GM12878 (cell line): Measurements from ENCODE around the gene ABR. TPM values are rescaled to one million over a fixed set of nuclear protein-coding genes. Genes with fewer than 3 reads are reported as not detected.
A peak's percentile ranks its signal among the peaks of the same experiment; 100 is the strongest.

Experiments used
- ATAC-seq: fragments of 200-7000 bp; cut with Tn5 transposase; 3 replicates; pipeline ENCODE4 v1.9.1; 2020; ENCODE audit warnings: mild to moderate bottlenecking, moderate library complexity
- BruUV-seq: library from RNA; stranded (reverse); fragments of 400-500 nt; replicated peaks from 2 replicates; lab custom pipeline; 2021; lab: Mats Ljungman, UMichigan
- CTCF ChIA-PET: fragments of 300-600 bp; sonication (Branson Sonifier 250); formaldehyde crosslinking; extraction: SDS; loops from one replicate; lab custom pipeline; 2021; ENCODE audit warnings: inconsistent platforms; lab: Yijun Ruan, JAX
- POLR2A ChIA-PET: fragments of 350-600 bp; formaldehyde crosslinking; extraction: SDS; loops from one replicate; lab custom pipeline; 2021; ENCODE audit warnings: inconsistent platforms; lab: Charles Lee
- RAD21 ChIA-PET: fragments of 300-600 bp; sonication (Branson Sonifier 250); formaldehyde crosslinking; loops from one replicate; lab custom pipeline; 2023; ENCODE audit warnings: antibody characterized with exemption; ENCODE audit not compliant: unreplicated experiment; lab: Charles Lee
- SMC1A ChIA-PET: fragments of 300-600 bp; sonication (Branson Sonifier 250); formaldehyde crosslinking; loops from one replicate; lab custom pipeline; 2023; ENCODE audit not compliant: unreplicated experiment, uncharacterized antibody; lab: Charles Lee
- DNase-seq: peaks from one replicate; pipeline ENCODE4 v3.0.0-alpha.2; 2011; ENCODE audit warnings: low read depth, low spot score
- FAIRE-seq: peaks from 3 replicates; lab custom pipeline; 2011; peaks lifted over from hg19 to GRCh38; lab: Jason Lieb, UNC
- H2AFZ ChIP-seq: 2 replicates; pipeline ENCODE4 v1.6.0; 2011; ENCODE audit warnings: low read depth, low read length, control low read depth; ENCODE audit not compliant: control insufficient read depth
- H3K27ac ChIP-seq: 2 replicates; pipeline ENCODE4 v1.5.1; 2011; ENCODE audit warnings: control low read depth; ENCODE audit not compliant: control insufficient read depth, insufficient read depth
- H3K27me3 ChIP-seq, 2 experiments: replicated peaks in 1 of 2; 2 replicates each; pipeline versions ENCODE4 v1.6.0 to v1.6.1; 2011; ENCODE audit warnings: low read length in 1 of 2; ENCODE audit not compliant: control insufficient read depth in 2 of 2, insufficient read depth in 2 of 2
- H3K36me3 ChIP-seq, 2 experiments: 2 replicates each; pipeline ENCODE4 v1.5.1; 2011; ENCODE audit warnings: low read length in 1 of 2; ENCODE audit not compliant: control insufficient read depth in 2 of 2, insufficient read depth in 2 of 2
- H3K4me1 ChIP-seq: 2 replicates; pipeline ENCODE4 v1.6.1; 2011; ENCODE audit warnings: mild to moderate bottlenecking, low read length, moderate library complexity, mixed read lengths; ENCODE audit not compliant: control insufficient read depth, insufficient read depth
- H3K4me2 ChIP-seq: 2 replicates; pipeline ENCODE4 v1.6.0; 2011; ENCODE audit warnings: control low read depth; ENCODE audit not compliant: control insufficient read depth, insufficient read depth
- H3K4me3 ChIP-seq: fragments of 200-600 bp; sonication (generic); 2 replicates; pipeline ENCODE4 v1.5.1; 2016
- H3K79me2 ChIP-seq: 2 replicates; pipeline ENCODE4 v1.6.0; 2011; ENCODE audit warnings: low read length; ENCODE audit not compliant: control insufficient read depth, insufficient read depth
- H3K9ac ChIP-seq: 2 replicates; pipeline ENCODE4 v1.8.0; 2011; ENCODE audit warnings: low read length, control low read depth, mixed read lengths; ENCODE audit not compliant: control insufficient read depth, insufficient read depth
- H3K9me3 ChIP-seq: replicated peaks from 3 replicates; pipeline ENCODE4 v1.5.1; 2011; ENCODE audit warnings: mild to moderate bottlenecking, low read length; ENCODE audit not compliant: control insufficient read depth, insufficient read depth
- H4K20me1 ChIP-seq: 2 replicates; pipeline ENCODE4 v1.6.0; 2011; ENCODE audit not compliant: control insufficient read depth, insufficient read depth
- EGR1 ChIP-seq, 2 experiments: IDR thresholded peaks; 1 replicate in 1 of 2; 2 replicates in 1 of 2; pipeline ENCODE4 v1.6.1; 2011 to 2012; ENCODE audit warnings: low read depth in 2 of 2, low read length in 2 of 2, borderline replicate concordance in 1 of 2, mild to moderate bottlenecking in 1 of 2, moderate library complexity in 1 of 2
- IKZF2 ChIP-seq, 2 experiments: fragments of 450-650 bp; IDR thresholded peaks; 2 replicates each; pipeline ENCODE4 v1.6.1; 2017; ENCODE audit warnings: mild to moderate bottlenecking in 2 of 2, moderate library complexity in 2 of 2
- IRF4 ChIP-seq: IDR thresholded peaks from 2 replicates; pipeline ENCODE4 v1.6.1; 2011; ENCODE audit warnings: low read depth, low read length
- MLLT1 ChIP-seq: fragments of 450-650 bp; IDR thresholded peaks from 2 replicates; pipeline ENCODE4 v1.6.1; 2016; ENCODE audit warnings: mild to moderate bottlenecking
- NFYB ChIP-seq: IDR thresholded peaks from 2 replicates; pipeline ENCODE4 v1.6.1; 2011; ENCODE audit warnings: low read depth, mild to moderate bottlenecking, low read length, improper control_type of control experiment, moderate library complexity; ENCODE audit not compliant: insufficient read depth
- SREBF2 ChIP-seq: IDR thresholded peaks from 2 replicates; pipeline ENCODE4 v1.6.1; 2012; ENCODE audit warnings: mild to moderate bottlenecking, low read length
- WRNIP1 ChIP-seq: IDR thresholded peaks from 2 replicates; pipeline ENCODE4 v1.6.1; 2011; ENCODE audit warnings: low read depth, low read length, improper control_type of control experiment, borderline replicate concordance
- ZNF384 ChIP-seq: IDR thresholded peaks from 2 replicates; pipeline ENCODE4 v1.6.1; 2012; ENCODE audit warnings: low read depth, mild to moderate bottlenecking, low read length, improper control_type of control experiment, borderline replicate concordance
- WGBS: methylation state at CpG from one replicate; pipeline ENCODE4 v1.1.6; 2016; ENCODE audit warnings: low lambda C conversion rate; ENCODE audit not compliant: insufficient replicate concordance, insufficient coverage; ENCODE audit errors: missing lambda C conversion rate; 5-methylcytosine and 5-hydroxymethylcytosine counted together
- in situ Hi-C: fragments of 300-500 bp; cut with MboI; formaldehyde crosslinking; loops from 9 replicates; pipeline ENCODE4 v1.14.3; 2018; ENCODE audit warnings: mixed read lengths
- intact Hi-C: fragments of 100-400 bp; cut with micrococcal nuclease; formaldehyde crosslinking; loops from one replicate; pipeline ENCODE4 v1.14.2; 2022; ENCODE audit not compliant: unreplicated experiment
- polyA plus RNA-seq, 11 experiments: library from polyadenylated mRNA; depleted of rRNA in 4 of 11; unstranded in 6 of 11; stranded (reverse) in 5 of 11; fragments of >200 nt; fragmentation: Nextera tagmentation in 4 of 11; fragmentation: Illumina TruSeq in 1 of 11; extraction: Ambion mirVana in 4 of 11; extraction: Trizol in 1 of 11; gene quantifications; 1 replicate in 1 of 11; 2 replicates in 10 of 11; pipeline versions ENCODE4 v1.2.1 to v1.2.3, GENCODE V29; 2011 to 2016; ENCODE audit warnings: inconsistent platforms in 2 of 11, missing spikeins in 2 of 11, low read depth in 1 of 11
- total RNA-seq, 4 experiments: library from RNA; depleted of rRNA in 3 of 4; stranded (reverse); fragments of >200 nt in 3 of 4; fragmentation: Illumina TruSeq in 1 of 4; extraction: Trizol in 1 of 4; gene quantifications; 2 replicates each; pipeline versions ENCODE4 v1.2.1 to v1.2.3, GENCODE V29; 2013 to 2021

Gene ABR
- total and polyA plus RNA-seq, 10 of the 15 experiments (the other 5 are each of a cell fraction or from before 2014, with no cell fraction given): 1.4 to 112 (median 30.0) TPM

DNA sequence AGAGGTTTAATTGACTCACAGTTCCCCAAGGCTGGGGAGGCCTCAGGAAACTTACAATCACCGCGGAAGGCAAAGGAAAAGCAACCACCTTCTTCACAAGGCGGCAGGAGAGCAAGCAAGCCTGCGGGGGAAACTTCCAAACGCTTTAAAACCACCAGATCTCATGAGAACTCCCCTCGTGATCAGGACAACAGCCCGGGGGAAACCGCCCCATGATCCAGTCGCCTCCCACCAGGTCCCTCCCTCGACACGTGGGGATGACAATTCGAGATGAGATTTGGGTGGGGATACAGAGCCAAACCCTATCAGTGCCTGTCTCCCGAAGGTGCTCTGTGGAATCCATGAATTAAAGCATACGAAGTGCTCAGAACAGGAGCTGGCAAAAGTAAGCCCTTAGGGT lies 43.9 kb upstream of the ABR start:
- CTCF ChIA-PET: interaction anchor here (0.6 to 1.1 kb wide), 2 partner anchors 109 to 141 kb away, joined by 3 to 5 read pairs; no protein-coding TSS in a partner anchor
- WGBS: 93% methylated on average over 14 of the region's 14 CpGs
- Histone ChIP-seq H3K4me1 (peaks cover 8% of the 10 kb centered on the region), H3K79me2 (peaks cover 81% of the 10 kb centered on the region), H3K4me3 (no peak overlapping the region), H3K9ac (no peak overlapping the region), H3K36me3 (peaks cover 6 to 18% of the 10 kb centered on the region in 2 experiments), H4K20me1 (no peaks in the 10 kb centered on the region), H3K27ac (no peak overlapping the region), H3K4me2 (no peak overlapping the region), H3K27me3 (no peaks in the 10 kb centered on the region), H2AFZ (no peak overlapping the region), H3K9me3 (no peaks in the 10 kb centered on the region; the same call in 2 of the 3 replicates)
- DNase-seq (no peak), FAIRE-seq (no peak), ATAC-seq (no peak)
- RAD21 ChIA-PET: no interaction called here
- BruUV-seq: no TSS peak
- TF ChIP-seq ZNF384 (no peak), SREBF2 (no peak), IKZF2 (IDR thresholded peaks at IDR 0.05) (no peak), NFYB (no peak), IRF4 (no peak), EGR1 (IDR thresholded peaks at IDR 0.05; ENCODE audit: borderline replicate concordance in 1 of 2, low read depth in 2 of 2, low read length in 2 of 2) (no peak), MLLT1 (0 out of 2 replicates have a peak, but pooled peaks have one; percentile 60), WRNIP1 (no peak)
- POLR2A ChIA-PET: interaction anchor here (0.5 kb wide), 1 partner anchor 45 kb away, joined by 3 read pairs; no protein-coding TSS in a partner anchor
- in situ Hi-C loops (no loop called here), intact Hi-C loops (no loop called here)
- SMC1A ChIA-PET: no interaction called here
